Lower lobe of right lung (tissue), 2 donors: Measurements from ENCODE around the gene GAB2. TPM values are rescaled to one million over a fixed set of nuclear protein-coding genes. Genes with fewer than 3 reads are reported as not detected.
A peak's percentile ranks its signal among the peaks of the same experiment; 100 is the strongest.

Experiments
- ATAC-seq, 2 donors: fragments of 200-7000 bp; cut with Tn5 transposase; one replicate each; pipeline ENCODE4 v1.9.1; 2020 to 2022; ENCODE audit warnings: mild to moderate bottlenecking in 2 of 2, moderate library complexity in 2 of 2
- DNase-seq: peaks from one replicate; pipeline ENCODE4 v3.0.0-alpha.2; 2020
- H3K27ac ChIP-seq: fragments of 200-600 bp; one replicate; pipeline ENCODE4 v1.8.0; 2022
- H3K27me3 ChIP-seq: fragments of 200-600 bp; one replicate; pipeline ENCODE4 v1.8.0; 2022; ENCODE audit warnings: low read depth
- H3K36me3 ChIP-seq: fragments of 200-600 bp; one replicate; pipeline ENCODE4 v1.8.0; 2022; ENCODE audit warnings: mild to moderate bottlenecking
- H3K4me1 ChIP-seq: fragments of 200-600 bp; one replicate; pipeline ENCODE4 v1.8.0; 2022
- H3K4me3 ChIP-seq: fragments of 200-600 bp; one replicate; pipeline ENCODE4 v1.8.0; 2022; ENCODE audit warnings: mild to moderate bottlenecking
- H3K9me3 ChIP-seq: fragments of 200-600 bp; one replicate; pipeline ENCODE4 v1.8.0; 2022
- intact Hi-C: fragments of 100-400 bp; cut with DNase I; formaldehyde crosslinking; loops from one replicate; pipeline ENCODE4 v1.11.0; 2022
- total RNA-seq: library from RNA; stranded (reverse); fragmentation: NEBNext Ultra II Directional; extraction: Animal tissue kit (Norgen Biotek cat#: 25700); gene quantifications from one replicate; pipeline ENCODE4 v1.2.1, GENCODE V29; 2021
- TF ChIP-seq, protein P1 (sequence below): fragments of 200-600 bp; IDR thresholded peaks from one replicate; pipeline ENCODE4 v1.8.0; 2022; ENCODE audit warnings: antibody characterized with exemption, mild to moderate bottlenecking
- donor health status: DM: no; HTN: yes; CAD: no; lungs with severe emphysema.

The GAB2 gene
- total RNA-seq, 1 donor from 2014 or later, result 64.2 TPM

DNA sequence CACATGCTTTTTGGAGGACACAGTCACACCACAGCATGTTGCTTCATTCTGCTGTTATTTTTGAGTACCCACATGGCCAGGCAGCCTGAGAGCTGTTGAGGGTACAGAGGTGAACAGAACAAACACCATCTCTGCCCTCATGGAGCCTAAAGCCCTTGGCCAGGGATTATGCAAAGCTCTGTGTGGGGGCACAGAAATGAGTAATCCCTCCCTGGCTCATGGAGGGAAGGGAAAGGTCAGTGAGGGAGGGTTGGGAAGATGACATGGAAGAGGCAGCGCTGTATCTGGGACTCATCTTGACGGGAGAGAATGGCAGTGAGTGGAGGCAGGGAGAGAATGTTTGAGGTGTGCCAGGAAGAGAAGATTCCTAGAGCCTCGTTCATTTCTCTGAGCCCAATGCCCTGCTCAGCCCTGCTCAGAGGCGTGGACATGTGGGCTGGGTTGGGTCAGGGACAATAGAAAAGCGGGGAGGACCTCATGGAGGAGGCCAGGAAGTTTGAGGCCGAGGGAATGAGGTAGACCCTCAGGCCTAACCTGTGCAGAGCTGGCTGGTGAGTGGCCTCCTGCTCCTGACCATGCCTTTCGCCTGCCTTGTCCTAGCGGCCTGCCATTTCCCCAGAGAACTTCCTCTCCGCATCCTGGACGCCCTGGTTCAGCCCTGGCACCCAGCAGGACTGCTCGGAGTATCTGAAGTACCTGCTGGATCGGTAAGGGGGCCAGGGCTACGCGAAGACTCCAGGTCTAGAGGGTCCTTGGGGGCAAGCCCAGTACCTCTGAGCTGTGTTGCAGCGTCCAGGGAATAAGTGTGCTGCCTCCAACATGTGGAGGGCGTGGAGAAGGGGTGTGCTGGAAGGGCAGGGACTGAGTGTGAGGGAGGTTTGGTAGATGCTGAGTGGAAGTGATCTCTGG is 209.1 kb downstream of the GAB2 start:
- Histone ChIP-seq H3K36me3 (peaks cover 44% of the 10 kb centered on the region), H3K4me3 (no peak overlapping the region), H3K27ac (no peak overlapping the region), H3K27me3 (no peaks in the 10 kb centered on the region), H3K9me3 (no peaks in the 10 kb centered on the region), H3K4me1 (no peaks in the 10 kb centered on the region)
- TF ChIP-seq, protein P1, sequence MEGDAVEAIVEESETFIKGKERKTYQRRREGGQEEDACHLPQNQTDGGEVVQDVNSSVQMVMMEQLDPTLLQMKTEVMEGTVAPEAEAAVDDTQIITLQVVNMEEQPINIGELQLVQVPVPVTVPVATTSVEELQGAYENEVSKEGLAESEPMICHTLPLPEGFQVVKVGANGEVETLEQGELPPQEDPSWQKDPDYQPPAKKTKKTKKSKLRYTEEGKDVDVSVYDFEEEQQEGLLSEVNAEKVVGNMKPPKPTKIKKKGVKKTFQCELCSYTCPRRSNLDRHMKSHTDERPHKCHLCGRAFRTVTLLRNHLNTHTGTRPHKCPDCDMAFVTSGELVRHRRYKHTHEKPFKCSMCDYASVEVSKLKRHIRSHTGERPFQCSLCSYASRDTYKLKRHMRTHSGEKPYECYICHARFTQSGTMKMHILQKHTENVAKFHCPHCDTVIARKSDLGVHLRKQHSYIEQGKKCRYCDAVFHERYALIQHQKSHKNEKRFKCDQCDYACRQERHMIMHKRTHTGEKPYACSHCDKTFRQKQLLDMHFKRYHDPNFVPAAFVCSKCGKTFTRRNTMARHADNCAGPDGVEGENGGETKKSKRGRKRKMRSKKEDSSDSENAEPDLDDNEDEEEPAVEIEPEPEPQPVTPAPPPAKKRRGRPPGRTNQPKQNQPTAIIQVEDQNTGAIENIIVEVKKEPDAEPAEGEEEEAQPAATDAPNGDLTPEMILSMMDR, result no peak
- intact Hi-C loops, result no loop called here
- ATAC-seq, result no peak
- no peak for DNase-seq

DNA sequence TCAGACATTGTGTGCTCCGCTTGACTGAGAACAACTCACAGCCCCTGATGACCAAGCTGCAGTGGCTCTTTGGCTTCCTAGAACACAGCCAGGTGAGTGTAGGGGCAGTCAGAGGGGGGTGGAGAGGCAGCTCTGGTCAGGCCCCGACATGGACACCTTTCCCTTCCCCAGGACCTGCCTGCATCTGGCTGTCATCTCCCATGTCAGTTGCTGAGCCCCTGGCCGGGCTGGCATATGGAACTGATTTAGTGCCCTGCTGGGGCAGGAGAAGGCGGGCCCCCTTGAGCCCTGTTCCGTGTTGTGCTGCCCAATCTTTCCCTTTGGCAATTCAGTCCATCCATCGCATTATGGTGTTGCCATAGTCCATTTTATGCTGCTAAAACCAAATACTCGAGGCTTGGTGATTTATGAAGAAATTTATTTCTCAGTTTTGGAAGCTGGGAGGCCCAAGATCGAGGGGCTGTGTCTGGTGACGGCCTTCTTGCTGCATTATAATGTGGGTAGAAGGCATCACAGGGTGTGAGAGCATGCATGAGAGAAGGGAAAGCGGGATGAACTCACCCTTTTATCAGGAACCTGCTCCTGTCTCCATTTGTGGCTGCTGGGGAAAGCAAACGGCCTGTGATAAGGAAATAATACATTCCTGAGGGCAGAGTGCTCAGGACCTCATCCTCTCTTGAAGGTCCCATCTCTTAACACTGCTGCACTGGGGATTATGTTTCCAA is 209.9 kb downstream of the GAB2 start:
- no peak for ATAC-seq
- H3K27me3 ChIP-seq, result no peaks in the 10 kb centered on the region
- H3K36me3 ChIP-seq, result peaks cover 43% of the 10 kb centered on the region
- H3K27ac ChIP-seq, result no peak overlapping the region
- DNase-seq, result no peak
- H3K4me3 ChIP-seq, result no peak overlapping the region
- no peaks in the 10 kb centered on the region for H3K4me1 ChIP-seq
- H3K9me3 ChIP-seq, result no peaks in the 10 kb centered on the region
- intact Hi-C loops, result no loop called here
- TF ChIP-seq, protein P1, result no peak

DNA sequence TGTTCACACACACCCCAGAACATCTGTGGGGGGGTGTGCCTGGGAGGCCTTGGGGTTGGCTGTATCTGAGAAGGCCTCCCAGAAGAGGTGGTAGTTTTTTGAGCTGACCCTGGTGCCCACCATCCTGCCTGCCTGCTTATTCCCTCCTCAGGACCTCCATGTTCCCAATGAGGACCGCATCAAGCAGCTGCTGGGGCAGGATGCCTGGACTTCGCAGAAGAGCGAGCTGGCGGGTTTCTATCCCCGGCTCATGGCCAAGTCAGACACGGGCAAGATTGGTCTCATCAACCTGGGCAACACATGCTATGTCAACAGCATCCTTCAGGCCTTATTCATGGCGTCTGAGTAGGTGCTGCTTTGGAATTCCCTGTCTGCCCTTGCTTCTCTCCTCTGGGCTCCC is 211.9 kb downstream of the GAB2 start:
- TF ChIP-seq, protein P1, result no peak
- no peak overlapping the region for H3K27ac ChIP-seq
- no peaks in the 10 kb centered on the region for H3K27me3 ChIP-seq
- no peaks in the 10 kb centered on the region for H3K9me3 ChIP-seq
- no peak overlapping the region for H3K4me3 ChIP-seq
- H3K36me3 ChIP-seq, result peaks cover 49% of the 10 kb centered on the region
- no peak for ATAC-seq
- intact Hi-C loops, result no loop called here
- DNase-seq, result no peak
- no peaks in the 10 kb centered on the region for H3K4me1 ChIP-seq

DNA sequence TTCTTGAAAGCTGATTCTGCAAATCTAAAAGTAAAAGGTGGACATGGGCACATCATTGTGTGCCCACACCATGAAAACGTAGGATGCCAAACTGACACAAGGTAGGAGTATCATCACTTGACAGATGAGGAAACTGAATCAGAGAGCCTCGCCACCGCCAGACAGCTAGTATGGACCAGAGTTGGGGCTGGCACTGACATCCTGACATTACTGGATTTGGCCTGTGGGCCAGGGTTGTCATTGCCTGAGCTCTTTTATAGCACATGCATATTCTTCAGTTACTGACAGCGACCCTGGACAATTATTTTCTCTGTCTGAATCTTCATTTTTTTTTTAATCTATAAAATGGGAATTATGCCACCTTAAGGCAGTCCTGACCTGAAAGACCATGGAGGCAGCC is 212.4 kb downstream of the GAB2 start:
- TF ChIP-seq, protein P1, result no peak
- intact Hi-C loops, result no loop called here
- Histone ChIP-seq H3K4me3 (no peak overlapping the region), H3K36me3 (peaks cover 49% of the 10 kb centered on the region), H3K27ac (no peak overlapping the region), H3K9me3 (no peaks in the 10 kb centered on the region), H3K27me3 (no peaks in the 10 kb centered on the region), H3K4me1 (no peaks in the 10 kb centered on the region)
- ATAC-seq (no peak), DNase-seq (no peak)

DNA sequence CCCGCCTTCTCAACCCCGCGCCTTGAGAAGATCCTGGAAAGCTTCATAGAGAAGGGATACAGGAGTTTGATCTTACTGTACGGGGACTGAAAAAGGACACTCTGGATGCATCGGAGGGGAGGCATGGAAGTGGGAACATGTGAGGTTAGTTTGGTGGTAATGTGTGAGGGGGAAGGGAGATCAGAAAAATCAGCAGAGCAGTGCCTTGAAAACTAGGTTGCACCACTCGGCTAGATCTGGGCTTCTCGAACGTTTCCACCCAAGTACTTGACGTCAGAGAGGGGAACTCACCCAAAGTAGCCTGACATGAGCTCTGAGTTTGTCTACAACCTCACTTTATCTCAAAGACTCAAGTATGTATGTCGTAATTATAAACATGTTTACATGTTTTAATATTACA is 214.4 kb downstream of the GAB2 start:
- Histone ChIP-seq H3K4me1 (no peaks in the 10 kb centered on the region), H3K36me3 (peaks cover 43% of the 10 kb centered on the region), H3K27me3 (no peaks in the 10 kb centered on the region), H3K9me3 (no peaks in the 10 kb centered on the region), H3K27ac (no peak overlapping the region), H3K4me3 (no peak overlapping the region)
- no peak for DNase-seq
- TF ChIP-seq, protein P1, result no peak
- intact Hi-C loops, result no loop called here
- ATAC-seq, result peak; percentile 37 to 46
